MM.1S (cell line): Measurements from ENCODE around the gene FMOD.

Experiments used
- DNase-seq: peaks from one replicate; pipeline ENCODE4 v3.0.0-alpha.2; 2015
- H2AFZ ChIP-seq: fragments of 300-600 bp; sonication (generic); 2 replicates; pipeline ENCODE4 v1.6.0; 2016; ENCODE audit warnings: antibody characterized with exemption, low read length
- H3F3A ChIP-seq: fragments of 300-600 bp; sonication (generic); 2 replicates; pipeline ENCODE4 v1.6.1; 2016; ENCODE audit warnings: mild to moderate bottlenecking, antibody characterized with exemption, low read length, moderate library complexity, mixed read lengths; ENCODE audit not compliant: insufficient read depth
- H3K27ac ChIP-seq: fragments of 300-600 bp; sonication (generic); 2 replicates; pipeline ENCODE4 v1.5.1; 2016; ENCODE audit warnings: mild to moderate bottlenecking, low read length
- H3K27me3 ChIP-seq: fragments of 300-600 bp; sonication (generic); replicated peaks from 2 replicates; pipeline ENCODE4 v1.6.0; 2016; ENCODE audit warnings: low read length; ENCODE audit not compliant: insufficient read depth
- H3K36me3 ChIP-seq: fragments of 300-600 bp; sonication (generic); replicated peaks from 2 replicates; pipeline ENCODE4 v1.6.1; 2016; ENCODE audit warnings: mild to moderate bottlenecking, low read length, mixed read lengths; ENCODE audit not compliant: insufficient read depth
- H3K4me1 ChIP-seq: fragments of 300-600 bp; sonication (generic); 2 replicates; pipeline ENCODE4 v1.6.1; 2016; ENCODE audit warnings: low read length, mixed read lengths
- H3K4me2 ChIP-seq: fragments of 300-600 bp; sonication (generic); 2 replicates; pipeline ENCODE4 v1.6.0; 2016; ENCODE audit warnings: low read depth, low read length
- H3K4me3 ChIP-seq: fragments of 300-600 bp; sonication (generic); 2 replicates; pipeline ENCODE4 v1.5.1; 2016; ENCODE audit warnings: low read length, mixed read lengths
- H3K79me2 ChIP-seq: fragments of 300-600 bp; sonication (generic); 2 replicates; pipeline ENCODE4 v1.6.1; 2016; ENCODE audit warnings: mixed run types, low read length, mixed read lengths
- H3K9ac ChIP-seq: fragments of 300-600 bp; sonication (generic); 2 replicates; pipeline ENCODE4 v1.6.1; 2016; ENCODE audit warnings: low read length, mixed read lengths
- H3K9me2 ChIP-seq: fragments of 300-600 bp; sonication (generic); replicated peaks from 2 replicates; pipeline ENCODE4 v1.6.1; 2016; ENCODE audit warnings: mild to moderate bottlenecking, low read length, mixed read lengths; ENCODE audit not compliant: insufficient read depth
- H3K9me3 ChIP-seq: fragments of 300-600 bp; sonication (generic); replicated peaks from 2 replicates; pipeline ENCODE4 v1.6.1; 2016; ENCODE audit warnings: mild to moderate bottlenecking, low read length, mixed read lengths; ENCODE audit not compliant: insufficient read depth
- H4K20me1 ChIP-seq: fragments of 300-600 bp; sonication (generic); 2 replicates; pipeline ENCODE4 v1.6.1; 2016; ENCODE audit warnings: mild to moderate bottlenecking, low read length, moderate library complexity, mixed read lengths; ENCODE audit not compliant: insufficient read depth
- EZH2 ChIP-seq: fragments of 300-600 bp; sonication (generic); optimal IDR thresholded peaks from 2 replicates; pipeline ENCODE3; 2017; ENCODE audit warnings: low read depth, mild to moderate bottlenecking, antibody characterized with exemption, low read length, mixed read lengths
- EZH2phosphoT487 ChIP-seq: fragments of 300-600 bp; sonication (generic); IDR thresholded peaks from 2 replicates; pipeline ENCODE4 v1.6.1; 2018; ENCODE audit warnings: antibody characterized with exemption, low read length
- TF ChIP-seq, protein P1 (sequence below): fragments of 300-600 bp; sonication (generic); IDR thresholded peaks from 2 replicates; pipeline ENCODE4 v1.5.1; 2016; ENCODE audit warnings: antibody characterized with exemption, low read length, mixed read lengths

Gene FMOD

DNA sequence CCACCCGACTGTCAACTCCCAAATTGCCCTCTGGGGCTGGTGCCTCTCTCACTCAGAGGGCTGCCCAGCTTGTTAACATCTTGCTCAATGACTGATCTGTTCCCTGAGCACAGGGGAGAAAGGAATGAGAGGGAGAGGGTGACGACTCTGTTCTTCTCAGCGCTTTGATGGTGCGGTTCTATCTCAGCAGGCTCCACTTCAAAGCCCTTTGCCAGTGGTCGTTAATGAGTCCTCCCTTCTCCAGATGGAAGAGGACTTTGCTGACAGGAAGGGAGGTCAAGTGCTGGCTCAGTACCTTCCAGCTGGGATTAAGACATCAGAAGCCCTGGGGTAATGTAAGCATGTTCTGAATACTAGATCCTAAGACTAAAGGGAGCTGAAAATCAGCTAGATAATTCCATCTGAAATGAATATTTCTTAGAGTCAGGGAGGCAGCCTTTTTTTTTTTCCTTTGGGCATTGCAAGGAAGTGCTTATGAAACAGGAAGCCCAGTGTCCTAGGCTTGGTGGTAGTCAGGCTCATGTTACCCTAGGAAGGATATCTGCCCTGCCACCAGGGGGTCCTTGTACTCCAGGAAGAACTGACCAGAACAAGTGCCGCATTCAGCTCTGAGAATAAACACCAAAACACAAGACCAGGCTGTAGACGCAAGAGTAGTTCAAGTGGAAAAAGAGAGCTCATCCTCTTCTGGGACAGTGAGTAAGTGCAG, 4.7 kb downstream of the FMOD start:
- Histone ChIP-seq H3K79me2 (no peaks in the 10 kb centered on the region), H3K36me3 (no peaks in the 10 kb centered on the region), H3K4me3 (no peak overlapping the region), H3K4me1 (no peaks in the 10 kb centered on the region), H3K9ac (no peak overlapping the region), H3K9me3 (no peaks in the 10 kb centered on the region), H3K27ac (no peak overlapping the region), H3K4me2 (no peak overlapping the region), H3F3A (no peaks in the 10 kb centered on the region), H3K27me3 (0 out of 2 replicates have a peak, but pooled peaks cover 6% of the 10 kb centered on the region), H4K20me1 (no peaks in the 10 kb centered on the region), H2AFZ (no peak overlapping the region), H3K9me2 (no peaks in the 10 kb centered on the region)
- TF ChIP-seq EZH2phosphoT487: no peak
- TF ChIP-seq, protein P1, sequence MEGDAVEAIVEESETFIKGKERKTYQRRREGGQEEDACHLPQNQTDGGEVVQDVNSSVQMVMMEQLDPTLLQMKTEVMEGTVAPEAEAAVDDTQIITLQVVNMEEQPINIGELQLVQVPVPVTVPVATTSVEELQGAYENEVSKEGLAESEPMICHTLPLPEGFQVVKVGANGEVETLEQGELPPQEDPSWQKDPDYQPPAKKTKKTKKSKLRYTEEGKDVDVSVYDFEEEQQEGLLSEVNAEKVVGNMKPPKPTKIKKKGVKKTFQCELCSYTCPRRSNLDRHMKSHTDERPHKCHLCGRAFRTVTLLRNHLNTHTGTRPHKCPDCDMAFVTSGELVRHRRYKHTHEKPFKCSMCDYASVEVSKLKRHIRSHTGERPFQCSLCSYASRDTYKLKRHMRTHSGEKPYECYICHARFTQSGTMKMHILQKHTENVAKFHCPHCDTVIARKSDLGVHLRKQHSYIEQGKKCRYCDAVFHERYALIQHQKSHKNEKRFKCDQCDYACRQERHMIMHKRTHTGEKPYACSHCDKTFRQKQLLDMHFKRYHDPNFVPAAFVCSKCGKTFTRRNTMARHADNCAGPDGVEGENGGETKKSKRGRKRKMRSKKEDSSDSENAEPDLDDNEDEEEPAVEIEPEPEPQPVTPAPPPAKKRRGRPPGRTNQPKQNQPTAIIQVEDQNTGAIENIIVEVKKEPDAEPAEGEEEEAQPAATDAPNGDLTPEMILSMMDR: 0 out of 2 replicates have a peak, but pooled peaks have one; percentile 12
- no peak for DNase-seq

DNA sequence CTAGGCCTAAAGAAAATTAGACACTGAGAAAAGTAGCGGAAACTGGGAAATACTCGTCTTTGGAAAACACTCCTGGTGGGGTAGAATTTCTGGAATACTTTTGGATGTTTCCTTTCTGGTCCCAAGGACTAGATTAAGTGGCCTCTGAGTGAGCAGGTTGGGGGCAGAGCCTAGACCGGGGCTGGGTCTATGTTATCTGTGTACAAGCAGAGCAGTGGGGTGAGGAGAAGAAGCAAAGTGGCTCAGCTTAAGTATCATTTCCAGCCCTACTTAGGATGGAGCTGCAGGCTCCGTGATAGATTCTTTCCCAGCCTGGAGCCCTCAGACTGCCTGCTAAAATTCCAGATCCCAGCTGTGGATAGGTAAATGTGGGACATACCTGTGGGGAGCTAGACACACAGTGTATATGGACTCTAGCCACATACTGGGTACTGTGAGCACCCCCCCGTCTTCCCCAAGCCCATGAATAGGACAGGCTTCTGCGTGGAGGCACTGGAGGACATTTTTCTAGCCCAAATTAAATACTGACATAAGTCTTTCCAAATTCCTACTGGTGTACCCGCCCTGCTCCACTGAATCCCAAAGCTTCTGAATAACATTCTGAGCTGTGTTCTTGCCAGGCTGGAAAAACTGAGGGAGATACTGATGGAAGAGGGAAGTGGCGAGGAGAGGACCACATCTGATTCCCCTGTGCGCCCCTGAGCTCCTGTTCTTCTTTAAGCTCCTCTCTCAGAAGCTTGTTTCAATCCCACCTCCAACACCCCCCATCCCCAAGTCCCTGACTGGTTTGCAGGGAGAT, 6.8 kb downstream of the FMOD start:
- no peak for TF ChIP-seq EZH2
- TF ChIP-seq EZH2phosphoT487: no peak
- TF ChIP-seq, protein P1: no peak
- H3K27ac ChIP-seq: no peak overlapping the region
- no peak overlapping the region for H2AFZ ChIP-seq
- no peak overlapping the region for H3K4me3 ChIP-seq
- H3K9me2 ChIP-seq: no peaks in the 10 kb centered on the region
- H3K36me3 ChIP-seq: no peaks in the 10 kb centered on the region
- H3K4me1 ChIP-seq: peaks cover 7% of the 10 kb centered on the region; the same call in 1 of the 2 replicates
- peaks cover 14% of the 10 kb centered on the region for H3K27me3 ChIP-seq
- H3K9ac ChIP-seq: no peak overlapping the region
- H3K4me2 ChIP-seq: no peak overlapping the region
- H4K20me1 ChIP-seq: no peaks in the 10 kb centered on the region
- DNase-seq: no peak
- no peaks in the 10 kb centered on the region for H3K79me2 ChIP-seq
- no peaks in the 10 kb centered on the region for H3F3A ChIP-seq
- H3K9me3 ChIP-seq: no peaks in the 10 kb centered on the region

DNA sequence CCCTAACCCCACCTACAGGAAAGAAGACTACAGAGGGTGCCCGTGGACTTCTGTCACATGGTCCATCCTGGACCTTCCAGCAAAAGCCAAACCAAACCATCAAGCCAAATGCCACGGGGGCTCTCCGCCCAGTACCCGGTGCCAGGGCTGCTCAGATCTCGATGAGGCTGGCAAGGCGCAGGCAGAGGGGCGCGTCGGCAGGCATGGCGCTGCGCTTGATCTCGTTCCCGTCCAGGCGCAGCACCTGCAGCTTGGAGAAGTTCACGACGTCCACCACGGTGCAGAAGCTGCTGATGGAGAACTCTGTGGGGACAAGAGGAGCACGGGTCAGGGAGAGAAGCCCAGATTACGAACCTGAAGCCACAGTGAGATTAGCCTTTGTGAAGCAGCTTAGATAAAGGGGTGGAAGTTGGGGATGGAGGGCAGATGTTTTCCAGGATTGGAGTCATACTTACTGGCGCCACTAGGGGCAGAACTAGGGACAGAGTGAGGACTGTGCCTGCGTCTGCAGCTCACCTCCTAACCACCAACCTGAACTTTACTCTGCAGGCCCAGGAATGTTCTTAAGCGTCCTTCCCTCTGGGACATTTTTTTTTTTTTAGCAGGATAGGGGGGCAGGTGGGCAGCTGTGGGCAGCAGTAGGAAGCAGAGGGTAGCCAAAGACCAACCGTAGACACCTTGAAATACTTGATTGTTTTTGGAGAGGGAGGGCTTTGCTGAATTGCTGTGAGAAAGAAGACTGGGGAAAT, 8.6 kb downstream of the FMOD start:
- Histone ChIP-seq H3K4me3 (peak overlapping the region; percentile 37), H2AFZ (peak overlapping the region; percentile 59), H3F3A (no peaks in the 10 kb centered on the region), H3K79me2 (no peaks in the 10 kb centered on the region), H3K9me3 (no peaks in the 10 kb centered on the region), H3K4me2 (peak overlapping the region; percentile 59), H3K9ac (no peak overlapping the region; the same call in 1 of the 2 replicates), H4K20me1 (no peaks in the 10 kb centered on the region), H3K9me2 (no peaks in the 10 kb centered on the region), H3K27ac (no peak overlapping the region), H3K27me3 (peaks cover 14% of the 10 kb centered on the region), H3K36me3 (no peaks in the 10 kb centered on the region), H3K4me1 (peaks cover 11% of the 10 kb centered on the region; the same call in 1 of the 2 replicates)
- no peak for TF ChIP-seq EZH2phosphoT487
- TF ChIP-seq, protein P1: peak; percentile 95
- no peak for TF ChIP-seq EZH2
- DNase-seq: peak; percentile 75
